ENCODE measurements around the gene TMEM271.
"Not testable (repeated sequence)": the region's sequence is repeated elsewhere in the genome, so short reads cannot be mapped to it uniquely, and the experiment has no call there.

Gene TMEM271

DNA sequence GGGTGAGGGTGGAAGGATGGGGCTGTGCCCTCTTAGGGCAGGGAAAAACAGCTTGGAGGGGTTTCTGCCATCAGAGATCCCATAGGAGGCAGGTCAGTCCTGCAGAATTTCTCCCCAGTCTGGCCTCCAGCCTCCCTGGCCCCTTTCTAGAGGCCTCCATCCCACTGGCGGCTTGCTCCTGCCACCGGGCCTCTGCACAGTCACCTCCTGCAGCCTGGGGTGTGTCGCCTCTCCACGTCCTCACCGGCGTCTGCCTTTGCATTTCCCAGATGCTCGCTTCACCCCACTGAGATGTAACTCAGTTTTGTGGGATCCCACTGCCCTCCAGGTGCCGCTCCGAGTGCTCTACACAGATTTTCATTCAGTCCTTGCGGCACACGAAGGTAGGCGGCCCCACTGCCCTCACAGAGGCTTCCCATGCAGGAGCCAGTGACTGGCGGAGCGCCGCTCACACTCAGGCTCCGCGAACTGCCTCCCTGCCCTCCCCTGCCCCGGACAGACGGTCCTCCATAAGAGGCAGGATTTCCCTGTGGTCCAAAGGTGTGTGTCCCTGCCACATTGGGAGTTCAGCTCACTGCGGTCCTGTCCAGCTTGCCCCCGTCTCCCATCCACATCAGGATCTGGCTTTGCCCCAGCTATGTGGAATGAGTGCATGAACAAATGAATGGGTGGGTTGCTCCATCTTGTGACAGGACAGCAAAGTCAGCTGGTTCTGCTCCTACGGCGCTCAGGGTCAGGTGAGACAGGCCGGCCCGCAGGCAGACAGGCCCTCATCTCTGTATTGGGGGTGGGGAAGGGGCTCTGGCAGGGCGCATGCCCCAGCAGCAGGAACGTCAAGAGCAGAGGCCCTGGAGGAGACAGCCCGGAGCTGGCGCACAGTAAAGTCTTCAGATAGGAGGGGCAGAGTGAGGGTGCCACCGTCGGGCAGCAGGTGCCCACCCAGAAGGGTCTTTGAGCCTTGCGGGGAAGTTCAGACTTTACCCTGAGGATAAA, 2.7 kb upstream of the TMEM271 start:
- no peak for DNase-seq (ENCODE audit: low read depth)

DNA sequence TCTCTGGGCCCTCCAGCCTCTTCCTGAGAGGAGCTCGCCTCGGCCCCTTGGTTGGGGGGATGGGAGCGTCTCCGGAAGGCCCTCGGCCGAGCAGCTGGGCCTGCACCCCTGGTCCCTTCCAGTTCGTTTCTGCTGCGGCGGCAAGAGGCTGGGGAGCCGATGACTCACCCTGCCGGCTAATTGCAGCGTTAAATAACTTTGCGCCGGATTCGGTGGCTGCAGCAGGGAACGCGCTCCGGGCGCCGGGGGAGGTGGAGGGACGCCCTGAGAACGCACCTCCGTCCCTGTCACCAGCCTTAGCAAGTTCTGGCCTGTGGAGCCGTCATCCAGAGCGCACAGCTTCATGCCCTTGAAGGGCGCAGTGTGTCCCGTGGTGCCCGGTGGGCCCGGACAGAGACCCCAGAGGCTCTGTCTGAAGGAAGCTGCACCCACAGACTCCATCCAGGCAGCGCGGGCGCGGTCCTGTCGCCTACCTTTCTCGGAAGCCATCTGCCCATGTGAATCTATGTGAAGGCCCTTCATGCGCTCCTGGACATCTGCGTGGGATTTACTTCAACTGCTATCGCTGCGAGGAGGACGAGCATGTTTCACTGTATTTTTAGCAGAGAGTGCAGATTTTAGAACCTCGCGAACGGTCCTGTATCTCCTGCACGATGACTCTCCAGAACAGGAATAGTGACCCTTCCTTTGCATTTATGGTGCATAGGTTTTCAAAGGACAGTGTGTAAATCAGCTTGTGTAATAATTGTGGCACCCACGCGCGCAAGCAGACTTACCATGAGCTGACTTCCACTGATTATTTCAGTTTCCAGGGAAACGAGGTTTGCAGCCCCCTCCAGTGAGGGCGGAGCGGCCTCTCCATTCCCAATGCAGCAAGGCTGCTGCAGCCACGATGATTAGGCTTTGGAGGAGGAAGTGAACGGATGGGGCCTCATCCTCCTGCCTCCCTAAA, 1.7 kb upstream of the TMEM271 start:
- DNase-seq (ENCODE audit: low read depth): peak; percentile 25

DNA sequence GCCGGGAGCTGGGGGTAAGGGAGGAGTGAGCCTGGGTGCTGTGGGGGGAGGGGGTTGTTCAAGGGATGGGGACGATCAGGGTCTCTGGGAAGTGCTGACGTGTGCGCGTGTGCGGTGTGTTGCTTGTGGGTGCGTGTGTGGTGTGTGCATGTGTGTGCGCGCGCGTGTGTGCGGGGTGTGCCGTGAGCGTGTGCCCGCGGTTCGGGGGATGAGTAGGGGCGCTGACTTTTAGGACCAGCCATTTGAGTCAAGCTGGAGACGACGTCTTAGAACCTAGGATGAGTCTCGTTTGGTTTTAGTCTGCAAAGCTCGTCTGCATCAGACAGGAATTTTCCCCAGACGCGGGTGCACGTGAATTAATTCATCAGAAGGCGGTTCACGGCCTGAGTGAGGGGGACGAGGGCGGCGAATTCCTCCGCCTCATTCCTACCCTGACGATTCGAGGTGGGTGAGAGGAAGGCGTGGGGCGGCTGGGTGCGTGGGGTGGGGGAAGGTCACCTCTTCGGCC, 950 bp upstream of the TMEM271 start:
- DNase-seq (ENCODE audit: low read depth): no peak

- no peak for DNase-seq (ENCODE audit: low read depth)
Measured at GRCh38 chr4:575281-576141, 584 bp downstream of the TMEM271 start.

DNA sequence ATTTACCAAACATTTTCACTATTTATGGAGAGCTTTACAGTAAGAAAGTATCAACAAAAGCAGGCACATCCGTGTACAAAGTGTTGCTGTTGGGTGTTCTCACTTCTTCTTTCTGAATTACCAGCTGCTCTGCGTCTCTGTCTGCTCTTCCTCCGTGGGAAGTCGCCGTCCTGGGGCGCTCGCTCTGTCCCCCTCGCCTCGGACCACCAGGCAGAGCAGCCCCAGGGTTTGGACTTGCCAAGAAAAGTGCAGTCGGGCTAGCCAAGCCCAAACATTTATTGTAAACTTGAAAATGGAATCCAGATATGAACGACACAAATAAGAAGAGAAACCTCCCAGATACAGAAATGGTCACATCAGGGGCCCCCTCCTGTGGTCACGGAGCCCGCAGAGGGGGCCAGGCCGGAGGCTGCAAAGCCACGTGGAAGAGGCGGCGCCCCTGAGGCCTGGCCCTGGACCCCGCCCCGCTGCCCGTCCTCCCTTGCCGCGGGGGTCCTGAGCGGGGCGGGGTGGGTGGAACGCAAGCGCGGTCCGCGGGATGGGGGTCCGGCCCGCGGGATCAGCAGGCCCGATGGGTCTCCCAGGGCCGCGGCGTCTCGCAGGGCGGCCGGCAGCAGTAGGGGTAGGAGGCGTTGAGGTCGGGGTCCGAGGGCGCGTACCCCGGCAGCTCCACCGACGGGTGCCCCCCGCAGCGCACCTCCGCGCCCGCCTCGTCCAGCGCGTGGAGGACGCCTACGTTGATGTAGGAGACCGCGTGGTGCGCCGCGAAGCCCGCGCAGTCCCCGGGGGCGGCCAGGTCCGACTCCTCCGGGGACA, 1.5 kb downstream of the TMEM271 start:
- DNase-seq (ENCODE audit: low read depth): no peak

GRCh38 chr4:573122-573892, 2.8 kb downstream of the TMEM271 start:
- no peak for DNase-seq (ENCODE audit: low read depth)

DNA sequence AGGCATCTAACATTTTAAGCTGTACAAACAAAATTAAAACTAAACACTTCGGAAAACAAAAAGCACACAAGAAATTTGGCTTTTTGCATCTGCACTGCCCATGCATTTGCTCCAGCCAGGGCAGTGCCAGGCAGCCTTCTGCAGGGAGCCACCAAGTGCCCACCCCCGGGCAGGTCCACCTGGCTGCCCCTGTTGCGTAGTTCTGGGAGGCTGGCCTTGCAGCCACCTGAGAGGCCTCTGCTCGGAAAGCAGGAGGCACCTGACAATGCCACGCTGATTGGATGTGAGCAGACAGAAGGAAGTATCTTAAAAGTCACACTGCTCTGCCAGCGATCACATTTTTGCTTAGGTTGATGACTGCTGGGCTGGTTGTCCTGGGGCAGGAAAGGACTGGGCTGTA, 3.5 kb downstream of the TMEM271 start:
- DNase-seq (ENCODE audit: low read depth): no peak

DNA sequence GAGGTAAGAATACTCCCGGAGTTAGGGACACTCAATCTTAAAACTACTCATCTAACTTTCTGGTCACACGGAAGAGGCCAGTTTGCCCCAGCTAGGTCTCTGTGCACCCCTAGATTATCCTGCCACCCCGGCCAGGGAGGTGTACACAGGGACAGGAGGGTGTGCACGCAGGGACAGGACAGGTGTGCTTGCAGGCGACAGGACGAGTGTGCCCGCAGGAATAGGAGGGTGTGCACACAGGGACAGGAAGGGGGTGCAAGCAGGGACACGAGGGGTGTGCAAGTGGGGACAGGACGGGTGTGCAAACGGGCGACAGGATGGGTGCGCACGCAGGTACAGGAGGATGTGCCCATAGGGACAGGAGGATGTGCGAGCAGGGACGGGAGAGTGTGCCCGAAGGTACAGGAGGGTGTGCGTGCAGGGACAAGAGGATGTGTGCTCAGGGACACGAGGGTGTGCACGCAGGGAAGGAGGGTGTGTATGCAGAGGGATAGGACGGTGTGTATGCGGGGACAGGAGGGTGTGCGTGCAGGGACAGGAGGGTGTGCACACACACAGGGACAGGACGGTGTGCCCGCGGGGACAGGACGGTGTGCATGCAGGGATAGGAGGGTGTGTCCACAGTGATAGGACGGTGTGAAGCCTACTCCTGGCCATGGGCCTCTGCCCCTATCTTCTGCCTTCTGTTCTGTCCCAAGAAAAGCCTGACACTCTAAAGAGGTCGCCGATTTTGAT, 4.1 kb downstream of the TMEM271 start:
- no peak for DNase-seq (ENCODE audit: low read depth)

GRCh38 chr4:570754-571153, 5.3 kb downstream of the TMEM271 start:
- no peak for DNase-seq (ENCODE audit: low read depth)

- DNase-seq (ENCODE audit: low read depth): no peak
Measured at GRCh38 chr4:569958-570667, 6.0 kb downstream of the TMEM271 start.

DNA sequence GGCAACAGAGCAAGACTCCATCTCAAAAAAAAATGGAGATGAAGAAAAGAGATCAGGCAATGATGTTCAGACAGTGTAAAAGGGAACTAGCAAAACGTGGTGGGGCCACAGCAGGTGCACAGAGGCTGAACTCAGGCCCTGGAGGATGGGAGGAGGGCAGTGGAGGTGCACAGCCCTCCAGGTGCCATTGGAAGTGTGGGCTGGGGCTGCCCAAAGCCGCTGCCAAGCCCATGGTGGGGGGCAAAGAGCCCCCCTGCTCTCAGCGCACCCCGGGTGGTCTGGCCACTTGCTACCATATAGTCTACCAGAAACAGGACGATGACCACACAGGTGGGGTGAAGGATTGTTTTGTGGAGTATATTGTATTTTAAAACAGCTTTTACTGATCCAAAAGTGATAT, 7.1 kb downstream of the TMEM271 start:
- DNase-seq (ENCODE audit: low read depth): no peak

DNA sequence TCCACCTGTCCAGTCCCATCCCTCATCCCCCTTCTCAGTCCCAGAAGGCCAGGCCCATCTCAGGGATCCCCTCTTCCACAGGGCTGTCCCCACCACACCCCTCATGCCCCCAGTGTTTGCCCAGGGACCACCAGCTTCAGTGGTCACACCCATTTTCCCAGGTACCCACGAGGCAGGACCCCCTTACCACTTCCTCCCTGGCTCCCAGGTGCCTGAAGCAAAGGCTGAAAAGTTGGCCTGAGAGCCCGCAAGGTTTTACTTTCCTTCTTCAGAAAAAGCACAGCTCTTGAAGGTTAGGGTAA, 7.8 kb downstream of the TMEM271 start:
- no peak for DNase-seq (ENCODE audit: low read depth)

DNA sequence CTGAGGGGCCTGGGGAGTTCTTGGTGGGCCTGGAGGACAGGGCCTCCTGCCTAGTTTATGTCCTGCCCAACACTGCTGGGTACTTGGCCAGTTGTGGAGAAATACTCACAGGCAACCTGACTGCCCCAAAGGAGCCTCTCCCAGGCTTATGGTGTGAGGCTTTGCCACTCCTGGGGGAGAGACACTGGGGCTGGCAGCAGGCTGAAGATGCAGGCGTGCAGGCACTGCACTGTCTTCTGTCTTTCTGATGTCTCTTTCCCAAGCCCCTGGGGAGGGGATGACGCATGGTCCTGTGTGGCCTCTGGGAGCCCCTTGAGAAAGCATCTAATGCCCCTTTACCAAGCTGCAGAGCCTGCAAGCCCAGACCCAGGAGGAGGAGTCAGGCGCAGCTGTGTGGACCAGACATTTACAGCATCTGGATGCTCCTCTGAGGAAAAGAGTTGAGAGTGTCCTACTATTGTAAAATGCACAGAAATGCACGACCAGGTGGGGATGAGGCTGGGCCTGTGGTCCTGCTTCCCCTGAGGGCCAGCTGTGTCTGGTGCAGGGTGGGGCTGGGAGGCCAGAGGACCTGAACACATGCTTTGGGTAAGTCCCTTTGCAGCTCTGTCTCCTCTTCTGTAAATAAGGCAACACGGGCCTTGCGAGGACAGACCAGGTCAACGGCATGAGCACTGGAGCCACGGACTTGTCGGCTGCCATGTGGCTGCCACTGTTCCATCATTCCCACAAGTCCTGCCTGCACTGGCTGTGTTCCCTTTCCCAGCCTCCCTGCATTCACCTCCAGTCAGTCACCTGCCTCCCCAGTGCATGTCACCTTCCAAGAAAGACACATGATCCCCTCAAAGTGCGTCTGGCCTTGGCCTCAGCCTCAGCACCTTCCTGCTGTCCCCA, 8.4 kb downstream of the TMEM271 start:
- no peak for DNase-seq (ENCODE audit: low read depth)

- no peak for DNase-seq (ENCODE audit: low read depth)
Measured at GRCh38 chr4:566508-567295, 9.4 kb downstream of the TMEM271 start.

DNA sequence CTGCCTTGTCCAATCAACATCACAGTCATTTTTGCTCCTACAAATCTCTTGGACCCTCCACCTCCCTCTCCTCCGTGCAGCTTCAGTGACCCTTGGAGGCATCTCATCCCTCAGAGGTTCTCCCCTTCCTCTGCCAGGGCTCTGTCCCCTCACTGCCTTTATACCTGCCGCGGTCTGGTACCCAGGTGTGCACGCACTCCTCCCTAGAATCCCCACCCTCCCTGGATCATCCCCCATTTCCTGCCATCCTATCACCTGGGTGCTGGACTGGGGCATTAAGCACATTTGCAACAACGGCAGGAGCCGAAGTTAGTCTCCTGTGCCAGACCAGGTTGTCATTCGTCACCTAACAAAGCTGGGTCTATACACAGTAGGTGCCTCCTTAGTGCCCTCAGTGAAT, 10.1 kb downstream of the TMEM271 start:
- no peak for DNase-seq (ENCODE audit: low read depth)

DNA sequence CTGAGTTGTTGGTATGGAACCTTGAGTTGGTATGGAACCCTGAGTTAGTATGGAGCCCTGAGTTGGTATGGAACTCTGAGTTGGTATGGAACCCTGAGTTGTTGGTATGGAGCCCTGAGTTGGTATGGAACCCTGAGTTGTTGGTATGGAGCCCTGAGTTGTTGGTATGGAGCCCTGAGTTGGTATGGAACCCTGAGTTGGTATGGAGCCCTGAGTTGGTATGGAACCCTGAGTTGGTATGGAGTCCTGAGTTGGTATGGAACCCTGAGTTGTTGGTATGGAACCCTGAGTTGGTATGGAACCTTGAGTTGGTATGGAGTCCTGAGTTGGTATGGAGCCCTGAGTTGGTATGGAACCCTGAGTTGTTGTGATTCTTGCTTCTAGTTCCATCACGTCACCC, 10.5 kb downstream of the TMEM271 start:
- DNase-seq (ENCODE audit: low read depth): not testable (repeated sequence)

GRCh38 chr4:562458-562857, 13.6 kb downstream of the TMEM271 start:
- DNase-seq (ENCODE audit: low read depth): not testable (repeated sequence)

Data from activated T-cell treated with anti-CD3 and anti-CD28 coated beads for 48 hours (primary cell).